WI38 (cell line): ENCODE results near the gene SEH1L.
A peak's percentile ranks its signal among the peaks of the same experiment; 100 is the strongest.
"Not testable (repeated sequence)": the region's sequence is repeated elsewhere in the genome, so short reads cannot be mapped to it uniquely, and the experiment has no call there.

Source experiments
- H3K4me3 ChIP-seq: 2 replicates; pipeline ENCODE4 v1.5.1; 2011; ENCODE audit warnings: low read depth, mild to moderate bottlenecking, control low read depth, low read length
- CTCF ChIP-seq: IDR thresholded peaks from 2 replicates; pipeline ENCODE4 v1.5.1; 2012; ENCODE audit warnings: low read depth, mild to moderate bottlenecking, control low read depth, low read length

SEH1L gene

GRCh38 chr18:12996661-12997292 is 49.0 kb downstream of the SEH1L start:
- no peak overlapping the region for H3K4me3 ChIP-seq
- no peak for TF ChIP-seq CTCF

- not testable (repeated sequence) for H3K4me3 ChIP-seq
Measured at GRCh38 chr18:12997330-12997729, 49.5 kb downstream of the SEH1L start.

GRCh38 chr18:12998332-12999060 is 50.7 kb downstream of the SEH1L start:
- H3K4me3 ChIP-seq: no peak overlapping the region
- TF ChIP-seq CTCF: no peak

- no peak overlapping the region for H3K4me3 ChIP-seq
- TF ChIP-seq CTCF: peak; percentile 31; the same call in 1 of the 2 replicates
Measured at GRCh38 chr18:13003466-13003896, 55.7 kb downstream of the SEH1L start.

- TF ChIP-seq CTCF: no peak
- H3K4me3 ChIP-seq: no peak overlapping the region
Measured at GRCh38 chr18:13004396-13004795, 56.6 kb downstream of the SEH1L start.

- H3K4me3 ChIP-seq: no peak overlapping the region
Measured at GRCh38 chr18:13005289-13005688, 57.5 kb downstream of the SEH1L start.

GRCh38 chr18:13006531-13007247 is 58.9 kb downstream of the SEH1L start:
- H3K4me3 ChIP-seq: no peak overlapping the region
- no peak for TF ChIP-seq CTCF

More at GRCh38 chr18:13005289-13005688, 57.5 kb downstream of the SEH1L start:
- TF ChIP-seq CTCF: no peak
